SK-N-SH (cell line): ENCODE data around the gene DPP10. TPM values are rescaled to one million over a fixed set of nuclear protein-coding genes. Genes with fewer than 3 reads are reported as not detected.

Experiments used
- CTCF ChIA-PET: fragments of 300-600, 350-600 bp; formaldehyde crosslinking; extraction: SDS; loops from one replicate; lab custom pipeline; 2021; lab: Yijun Ruan, JAX
- POLR2A ChIA-PET: fragments of 350-600 bp; sonication (Branson Sonifier 250); formaldehyde crosslinking; extraction: SDS; loops from one replicate; lab custom pipeline; 2020; ENCODE audit warnings: antibody characterized with exemption, inconsistent platforms; lab: Yijun Ruan, JAX
- DNase-seq: peaks from one replicate; pipeline ENCODE4 v3.0.0; 2012
- H2AFZ ChIP-seq: fragments of 200-600 bp; sonication (generic); 2 replicates; pipeline ENCODE4 v1.8.1; 2016; ENCODE audit warnings: antibody characterized with exemption, mild to moderate bottlenecking, low read depth
- H3F3A ChIP-seq: fragments of 200-600 bp; sonication (generic); replicated peaks from 2 replicates; pipeline ENCODE3; 2016; ENCODE audit warnings: antibody characterized with exemption, mild to moderate bottlenecking; ENCODE audit not compliant: insufficient read depth
- H3K27ac ChIP-seq, 2 experiments: fragments of 200-500 bp in 1 of 2; fragments of 200-600 bp in 1 of 2; sonication (Bioruptor generic) in 1 of 2; sonication (generic), shearing (Covaris generic) in 1 of 2; 2 replicates each; pipeline versions ENCODE4 v1.5.1 to v1.6.1; 2014 to 2016; ENCODE audit warnings: low read depth in 2 of 2, inconsistent platforms in 1 of 2, low read length in 1 of 2, mild to moderate bottlenecking in 1 of 2, mixed read lengths in 1 of 2
- H3K27me3 ChIP-seq: fragments of 200-600 bp; sonication (generic), shearing (Covaris generic); 2 replicates; pipeline ENCODE4 v1.6.1; 2016; ENCODE audit warnings: mixed run types; ENCODE audit not compliant: insufficient read depth
- H3K36me3 ChIP-seq, 2 experiments: fragments of 200-500 bp in 1 of 2; fragments of 200-600 bp in 1 of 2; sonication (Bioruptor generic) in 1 of 2; sonication (generic) in 1 of 2; replicated peaks in 1 of 2; 2 replicates each; pipeline versions ENCODE3 to v1.5.1; 2014 to 2016; ENCODE audit warnings: low read length in 1 of 2, mild to moderate bottlenecking in 1 of 2; ENCODE audit not compliant: insufficient read depth in 2 of 2, control insufficient read depth in 1 of 2
- H3K4me1 ChIP-seq, 2 experiments: fragments of 200-500 bp in 1 of 2; fragments of 200-600 bp in 1 of 2; sonication (Bioruptor generic) in 1 of 2; sonication (generic), shearing (Covaris generic) in 1 of 2; 2 replicates each; pipeline versions ENCODE4 v1.5.1 to v1.6.1; 2014 to 2016; ENCODE audit warnings: low read depth in 1 of 2, low read length in 1 of 2, mixed run types in 1 of 2; ENCODE audit not compliant: insufficient read depth in 2 of 2, control insufficient read depth in 1 of 2
- H3K4me2 ChIP-seq: fragments of 200-600 bp; sonication (generic), shearing (Covaris generic); 2 replicates; pipeline ENCODE4 v1.6.1; 2017; ENCODE audit warnings: mixed run types
- H3K4me3 ChIP-seq, 2 experiments: fragments of 200-500 bp in 1 of 2; fragments of 200-600 bp in 1 of 2; sonication (Bioruptor generic) in 1 of 2; sonication (generic), shearing (Covaris generic) in 1 of 2; 2 replicates each; pipeline versions ENCODE4 v1.5.1 to v1.8.1; 2014 to 2016; ENCODE audit warnings: low read depth in 2 of 2, inconsistent platforms in 1 of 2, low read length in 1 of 2, mild to moderate bottlenecking in 1 of 2, mixed read lengths in 1 of 2, moderate library complexity in 1 of 2
- H3K79me2 ChIP-seq: fragments of 200-600 bp; sonication (generic); 2 replicates; pipeline ENCODE4 v1.8.1; 2017; ENCODE audit warnings: mild to moderate bottlenecking; ENCODE audit not compliant: insufficient read depth
- H3K9ac ChIP-seq: fragments of 200-600 bp; sonication (generic); 2 replicates; pipeline ENCODE4 v1.6.1; 2017; ENCODE audit warnings: mixed run types
- H3K9me2 ChIP-seq: fragments of 200-600 bp; sonication (generic); 2 replicates; pipeline ENCODE4 v1.6.1; 2017; ENCODE audit warnings: mixed run types
- H3K9me3 ChIP-seq: fragments of 200-600 bp; sonication (generic); 2 replicates; pipeline ENCODE4 v1.6.1; 2017; ENCODE audit warnings: mixed run types, mild to moderate bottlenecking, moderate library complexity
- H4K20me1 ChIP-seq: fragments of 200-600 bp; sonication (generic); 2 replicates; pipeline ENCODE4 v1.6.1; 2017; ENCODE audit warnings: mild to moderate bottlenecking, mixed run types; ENCODE audit not compliant: insufficient read depth
- CHD2 ChIP-seq: fragments of 150-350 bp; IDR thresholded peaks from 2 replicates; pipeline ENCODE4 v1.6.1; 2018; ENCODE audit warnings: low read length; ENCODE audit not compliant: partially characterized antibody
- ELF1 ChIP-seq: IDR thresholded peaks from 2 replicates; pipeline ENCODE4 v1.4.0; 2012
- FOXJ3 ChIP-seq: sonication (generic); formaldehyde crosslinking; IDR thresholded peaks from 2 replicates; pipeline ENCODE4 v1.5.1; 2020; ENCODE audit warnings: mild to moderate bottlenecking, missing genetic modification reagents
- FOXM1 ChIP-seq: IDR thresholded peaks from 2 replicates; pipeline ENCODE4 v1.4.0; 2012; ENCODE audit warnings: low read depth, mild to moderate bottlenecking
- GABPA ChIP-seq: IDR thresholded peaks from 2 replicates; pipeline ENCODE4 v1.4.0; 2012; ENCODE audit warnings: low read depth, mild to moderate bottlenecking
- JUND ChIP-seq: IDR thresholded peaks from 2 replicates; pipeline ENCODE4 v1.4.0; 2012
- MEF2A ChIP-seq: IDR thresholded peaks from 2 replicates; pipeline ENCODE4 v1.4.0; 2012; ENCODE audit warnings: low read depth, borderline replicate concordance
- MXI1 ChIP-seq: IDR thresholded peaks from 2 replicates; pipeline ENCODE4 v1.6.1; 2012; ENCODE audit warnings: mild to moderate bottlenecking, low read depth, low read length, improper control_type of control experiment
- NFIC ChIP-seq: IDR thresholded peaks from 2 replicates; pipeline ENCODE4 v1.4.0; 2012; ENCODE audit warnings: borderline replicate concordance
- PBX3 ChIP-seq: IDR thresholded peaks from 2 replicates; pipeline ENCODE4; 2012
- POLR2AphosphoS5 ChIP-seq: IDR thresholded peaks from 2 replicates; pipeline ENCODE4 v1.6.1; 2012; ENCODE audit warnings: low read depth, low read length
- RCOR1 ChIP-seq: fragments of 150-350 bp; IDR thresholded peaks from 2 replicates; pipeline ENCODE4 v1.6.1; 2017; ENCODE audit warnings: antibody characterized with exemption, low read length
- RFX5 ChIP-seq: IDR thresholded peaks from 2 replicates; pipeline ENCODE4 v1.6.1; 2012; ENCODE audit warnings: mild to moderate bottlenecking, improper control_type of control experiment, low read length
- RXRA ChIP-seq: IDR thresholded peaks from 2 replicates; pipeline ENCODE4 v1.4.0; 2012; ENCODE audit warnings: low read depth, mild to moderate bottlenecking, borderline replicate concordance
- TAF1 ChIP-seq: IDR thresholded peaks from 2 replicates; pipeline ENCODE4 v1.6.1; 2012; ENCODE audit warnings: low read depth, mild to moderate bottlenecking, low read length, moderate library complexity, borderline replicate concordance
- TCF12 ChIP-seq: IDR thresholded peaks from 2 replicates; pipeline ENCODE4 v1.4.0; 2012
- YY1 ChIP-seq: IDR thresholded peaks from 2 replicates; pipeline ENCODE4 v1.4.0; 2012; ENCODE audit warnings: low read depth, mild to moderate bottlenecking
- WGBS: methylation state at CpG from one replicate; pipeline ENCODE4 v1.1.6; 2017; ENCODE audit warnings: low lambda C conversion rate; 5-methylcytosine and 5-hydroxymethylcytosine counted together
- polyA plus RNA-seq, 3 experiments: library from polyadenylated mRNA; depleted of rRNA; stranded (reverse); fragments of >200 nt; gene quantifications; 2 replicates each; pipeline ENCODE4 v1.2.3, GENCODE V29; 2012
- TF ChIP-seq, protein P1 (sequence below): fragments of 200-600 bp; sonication (generic); IDR thresholded peaks from 2 replicates; pipeline ENCODE4 v1.6.1; 2017; ENCODE audit warnings: antibody characterized with exemption, mild to moderate bottlenecking, moderate library complexity

DPP10 gene
- polyA plus RNA-seq, 1 of the 3 experiments (the other 2 are of a cell fraction) = not detected

DNA sequence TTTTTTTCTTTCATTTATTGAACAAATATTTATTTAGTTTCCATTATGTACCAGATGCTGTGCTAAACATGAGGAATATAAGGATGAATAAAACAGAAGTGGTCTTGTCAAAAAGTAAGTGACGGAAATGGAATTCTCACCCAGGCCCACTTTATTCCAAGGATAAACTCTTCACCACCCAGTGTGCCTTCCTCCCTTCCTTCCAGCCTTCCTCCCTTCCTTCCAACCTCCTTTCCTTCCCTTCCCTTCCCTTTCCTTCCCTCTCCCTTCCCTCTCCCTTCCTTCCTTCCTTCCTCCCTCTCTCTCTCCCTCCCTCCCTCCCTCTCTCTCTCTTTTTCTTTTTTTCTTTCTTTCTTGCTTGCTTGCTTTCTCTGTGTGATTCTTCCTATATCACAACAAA is 240.8 kb downstream of the DPP10 start:
- Histone ChIP-seq H2AFZ (no peak overlapping the region), H3K36me3 (no peaks in the 10 kb centered on the region), H3K27ac (no peak overlapping the region), H3K4me1 (no peaks in the 10 kb centered on the region), H3K4me2 (no peak overlapping the region), H3K9ac (no peak overlapping the region), H3K9me2 (no peaks in the 10 kb centered on the region), H3K9me3 (no peaks in the 10 kb centered on the region), H3K79me2 (no peaks in the 10 kb centered on the region), H4K20me1 (no peaks in the 10 kb centered on the region), H3F3A (no peaks in the 10 kb centered on the region), H3K4me3 (no peak overlapping the region), H3K27me3 (no peaks in the 10 kb centered on the region)
- TF ChIP-seq RFX5 (no peak), NFIC (no peak), POLR2AphosphoS5 (no peak), MXI1 (no peak), FOXM1 (no peak), YY1 (no peak), MEF2A (no peak)
- DNase-seq = no peak
- ChIA-PET CTCF (no interaction called here), POLR2A (no interaction called here)
- WGBS = 33% methylated on average over 1 of the region's 1 CpG

GRCh38 chr2:114684403-114684802 is 242.0 kb downstream of the DPP10 start:
- no peaks in the 10 kb centered on the region for H3K79me2 ChIP-seq
- H3K4me2 ChIP-seq = no peak overlapping the region
- no peak for DNase-seq
- TF ChIP-seq JUND (no peak), RCOR1 (no peak), TCF12 (no peak), MXI1 (no peak)
- TF ChIP-seq, all 33 proteins: peak for 0
- Histone ChIP-seq H3K4me3 (no peak overlapping the region), H2AFZ (no peak overlapping the region), H3K27ac (no peak overlapping the region), H4K20me1 (no peaks in the 10 kb centered on the region), H3K9me2 (no peaks in the 10 kb centered on the region), H3K4me1 (no peaks in the 10 kb centered on the region), H3K9me3 (no peaks in the 10 kb centered on the region), H3K9ac (no peak overlapping the region), H3F3A (no peaks in the 10 kb centered on the region), H3K27me3 (no peaks in the 10 kb centered on the region), H3K36me3 (no peaks in the 10 kb centered on the region)
- ChIA-PET POLR2A (no interaction called here), CTCF (no interaction called here)
- WGBS = 16% methylated on average over 3 of the region's 3 CpGs

- POLR2A ChIA-PET = no interaction called here
- Histone ChIP-seq H3K36me3 (no peaks in the 10 kb centered on the region), H3K79me2 (no peaks in the 10 kb centered on the region), H4K20me1 (no peaks in the 10 kb centered on the region), H3K4me3 (no peak overlapping the region), H3K9me3 (no peaks in the 10 kb centered on the region), H3K9ac (no peak overlapping the region), H3K4me1 (no peaks in the 10 kb centered on the region), H3K27ac (no peak overlapping the region), H2AFZ (no peak overlapping the region), H3K9me2 (no peaks in the 10 kb centered on the region), H3K27me3 (no peaks in the 10 kb centered on the region), H3F3A (no peaks in the 10 kb centered on the region)
- WGBS = 4% methylated on average over 3 of the region's 3 CpGs
- TF ChIP-seq, protein P1, sequence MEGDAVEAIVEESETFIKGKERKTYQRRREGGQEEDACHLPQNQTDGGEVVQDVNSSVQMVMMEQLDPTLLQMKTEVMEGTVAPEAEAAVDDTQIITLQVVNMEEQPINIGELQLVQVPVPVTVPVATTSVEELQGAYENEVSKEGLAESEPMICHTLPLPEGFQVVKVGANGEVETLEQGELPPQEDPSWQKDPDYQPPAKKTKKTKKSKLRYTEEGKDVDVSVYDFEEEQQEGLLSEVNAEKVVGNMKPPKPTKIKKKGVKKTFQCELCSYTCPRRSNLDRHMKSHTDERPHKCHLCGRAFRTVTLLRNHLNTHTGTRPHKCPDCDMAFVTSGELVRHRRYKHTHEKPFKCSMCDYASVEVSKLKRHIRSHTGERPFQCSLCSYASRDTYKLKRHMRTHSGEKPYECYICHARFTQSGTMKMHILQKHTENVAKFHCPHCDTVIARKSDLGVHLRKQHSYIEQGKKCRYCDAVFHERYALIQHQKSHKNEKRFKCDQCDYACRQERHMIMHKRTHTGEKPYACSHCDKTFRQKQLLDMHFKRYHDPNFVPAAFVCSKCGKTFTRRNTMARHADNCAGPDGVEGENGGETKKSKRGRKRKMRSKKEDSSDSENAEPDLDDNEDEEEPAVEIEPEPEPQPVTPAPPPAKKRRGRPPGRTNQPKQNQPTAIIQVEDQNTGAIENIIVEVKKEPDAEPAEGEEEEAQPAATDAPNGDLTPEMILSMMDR = no peak
- TF ChIP-seq CHD2 = no peak
- no peak for TF ChIP-seq GABPA
- TF ChIP-seq ELF1 = no peak
- no peak for TF ChIP-seq FOXJ3
- no peak for TF ChIP-seq RXRA
- no peak for TF ChIP-seq PBX3
- no peak for TF ChIP-seq MXI1
- no peak for TF ChIP-seq TAF1
- TF ChIP-seq, all 33 proteins: peak for 0
- CTCF ChIA-PET = no interaction called here
- no peak overlapping the region for H3K4me2 ChIP-seq
- DNase-seq = no peak
Observed at GRCh38 chr2:114685102-114685501, 242.7 kb downstream of the DPP10 start.
